Neural cell (in vitro differentiated cells): ENCODE data around the gene RTBDN. TPM values are rescaled to one million over a fixed set of nuclear protein-coding genes. Genes with fewer than 3 reads are reported as not detected.

Experiments
- H2AFZ ChIP-seq: fragments of 200-600, 300-800 bp; sonication (generic), shearing (Covaris generic); 2 replicates; pipeline ENCODE4 v1.6.0; 2014; ENCODE audit warnings: low read depth, mild to moderate bottlenecking, antibody characterized with exemption, low read length, moderate library complexity
- H3F3A ChIP-seq: fragments of 200-600 bp; shearing (Covaris generic); 2 replicates; pipeline ENCODE4 v1.6.1; 2016; ENCODE audit warnings: mild to moderate bottlenecking, moderate library complexity, mixed read lengths, antibody characterized with exemption, low read length; ENCODE audit not compliant: insufficient read depth, poor library complexity, severe bottlenecking
- H3K27ac ChIP-seq: fragments of 200-600, 300-800 bp; sonication (generic), shearing (Covaris generic); 2 replicates; pipeline ENCODE4 v1.5.1; 2014; ENCODE audit warnings: mild to moderate bottlenecking, low read length, moderate library complexity
- H3K27me3 ChIP-seq: fragments of 300-800, 200-600 bp; sonication (generic), shearing (Covaris generic); 2 replicates; pipeline ENCODE4 v1.6.0; 2014; ENCODE audit warnings: mild to moderate bottlenecking, low read depth, low read length, moderate library complexity; ENCODE audit not compliant: insufficient read depth
- H3K36me3 ChIP-seq: fragments of 300-800, 200-600 bp; sonication (generic), shearing (Covaris generic); 2 replicates; pipeline ENCODE4 v1.5.1; 2014; ENCODE audit warnings: mild to moderate bottlenecking, antibody characterized with exemption, low read length, moderate library complexity; ENCODE audit not compliant: insufficient read depth
- H3K4me2 ChIP-seq: fragments of 300-800, 200-600 bp; sonication (generic), shearing (Covaris generic); 2 replicates; pipeline ENCODE4 v1.6.0; 2014; ENCODE audit warnings: mild to moderate bottlenecking, low read length
- H3K4me3 ChIP-seq: fragments of 300-800, 200-600 bp; sonication (generic), shearing (Covaris generic); 2 replicates; pipeline ENCODE4 v1.5.1; 2014; ENCODE audit warnings: mild to moderate bottlenecking, low read length, moderate library complexity
- H3K79me2 ChIP-seq: fragments of 200-600 bp; shearing (Covaris generic); replicated peaks from 2 replicates; pipeline ENCODE4 v1.6.0; 2014; ENCODE audit warnings: mild to moderate bottlenecking, low read length, moderate library complexity; ENCODE audit not compliant: insufficient read depth
- H3K9ac ChIP-seq: fragments of 300-800, 200-600 bp; sonication (generic), shearing (Covaris generic); 2 replicates; pipeline ENCODE4 v1.6.1; 2016; ENCODE audit warnings: mild to moderate bottlenecking, low read length, mixed read lengths
- H3K9me2 ChIP-seq: fragments of 200-600 bp; shearing (Covaris generic); 2 replicates; pipeline ENCODE4 v1.6.1; 2016; ENCODE audit warnings: mild to moderate bottlenecking, low read length, mixed read lengths; ENCODE audit not compliant: insufficient read depth
- H3K9me3 ChIP-seq: fragments of 200-600, 300-800 bp; sonication (generic), shearing (Covaris generic); 2 replicates; pipeline ENCODE4 v1.6.1; 2016; ENCODE audit warnings: mild to moderate bottlenecking, mixed run types, low read length, moderate library complexity, mixed read lengths
- H4K20me1 ChIP-seq: fragments of 200-600 bp; shearing (Covaris generic); 2 replicates; pipeline ENCODE4 v1.6.1; 2016; ENCODE audit warnings: mild to moderate bottlenecking, mixed run types; ENCODE audit not compliant: insufficient read depth
- EP300 ChIP-seq: fragments of 450-650 bp; conservative IDR thresholded peaks from 2 replicates; pipeline ENCODE4 v1.6.1; 2014; ENCODE audit warnings: antibody characterized with exemption, mild to moderate bottlenecking, moderate library complexity; ENCODE audit not compliant: poor library complexity, severe bottlenecking
- EZH2 ChIP-seq: fragments of 200-600, 300-800 bp; shearing (Covaris generic), sonication (generic); IDR thresholded peaks from 2 replicates; pipeline ENCODE4 v1.6.1; 2014; ENCODE audit warnings: antibody characterized with exemption, low read length, borderline replicate concordance, mild to moderate bottlenecking; ENCODE audit not compliant: insufficient read depth, poor library complexity, severe bottlenecking
- MXI1 ChIP-seq: fragments of 450-650 bp; conservative IDR thresholded peaks from 2 replicates; pipeline ENCODE4 v1.6.1; 2014; ENCODE audit warnings: antibody characterized with exemption, mild to moderate bottlenecking; ENCODE audit not compliant: poor library complexity, severe bottlenecking
- POLR2AphosphoS5 ChIP-seq: IDR thresholded peaks from 2 replicates; pipeline ENCODE4 v1.6.1; 2012
- RAD21 ChIP-seq: fragments of 450-650 bp; conservative IDR thresholded peaks from 2 replicates; pipeline ENCODE4 v1.6.1; 2014; ENCODE audit warnings: antibody characterized with exemption, mild to moderate bottlenecking, moderate library complexity
- SMC3 ChIP-seq: fragments of 450-650 bp; conservative IDR thresholded peaks from 2 replicates; pipeline ENCODE4 v1.6.1; 2014; ENCODE audit warnings: antibody characterized with exemption, mild to moderate bottlenecking, moderate library complexity; ENCODE audit not compliant: poor library complexity
- TAF1 ChIP-seq: IDR thresholded peaks from 2 replicates; pipeline ENCODE4 v1.6.1; 2012; ENCODE audit warnings: low read depth
- polyA plus RNA-seq: library from polyadenylated mRNA; depleted of rRNA; stranded (reverse); fragments of >200 nt; gene quantifications from 2 replicates; pipeline ENCODE4 v1.2.3, GENCODE V29; 2014
- TF ChIP-seq, protein P1 (sequence below): fragments of 450-650 bp; IDR thresholded peaks from 2 replicates; pipeline ENCODE4 v1.5.1; 2014; ENCODE audit warnings: antibody characterized with exemption, mild to moderate bottlenecking, moderate library complexity; ENCODE audit not compliant: poor library complexity, severe bottlenecking
- TF ChIP-seq, protein P2 (sequence below): IDR thresholded peaks from 2 replicates; pipeline ENCODE4 v1.6.1; 2012; ENCODE audit warnings: borderline replicate concordance

RTBDN gene
- polyA plus RNA-seq, 1 donor from 2014 or later = not detected

DNA sequence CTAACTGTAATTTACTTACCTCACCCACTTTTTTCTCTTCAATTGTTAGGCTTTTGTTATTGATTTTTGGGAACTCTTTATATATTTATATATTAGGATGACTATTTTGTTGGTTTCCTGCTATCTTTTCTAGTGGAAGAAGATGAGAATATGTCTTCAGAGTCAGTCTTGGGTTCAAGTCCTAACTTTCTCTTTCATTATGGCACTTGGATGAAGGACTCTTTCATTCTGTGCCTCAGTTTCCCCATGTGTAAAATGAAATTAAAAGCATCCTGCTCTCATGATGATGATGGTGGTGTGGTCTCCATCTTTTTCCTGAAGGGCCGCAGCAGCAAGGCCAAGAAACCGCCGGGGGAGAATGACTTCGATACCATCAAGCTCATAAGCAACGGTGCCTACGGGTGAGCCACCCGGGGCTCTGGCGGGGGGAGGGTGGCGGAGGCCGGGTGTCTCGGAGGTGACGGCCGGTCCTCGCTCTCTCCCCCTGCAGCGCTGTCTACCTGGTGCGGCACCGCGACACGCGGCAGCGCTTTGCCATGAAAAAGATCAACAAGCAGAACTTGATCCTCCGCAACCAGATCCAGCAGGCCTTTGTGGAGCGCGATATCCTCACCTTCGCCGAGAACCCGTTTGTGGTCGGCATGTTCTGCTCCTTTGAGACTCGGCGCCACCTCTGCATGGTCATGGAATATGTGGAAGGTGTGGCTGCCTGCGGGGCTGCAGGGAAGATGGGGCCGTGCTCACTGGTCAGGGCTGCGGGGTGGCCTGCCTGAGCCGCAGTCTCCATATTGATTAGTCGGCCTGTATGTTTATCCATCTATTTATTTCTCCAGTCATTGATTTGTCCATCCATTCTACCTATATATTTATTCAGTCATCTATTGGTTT lies 23.9 kb upstream of the RTBDN start:
- H3K36me3 ChIP-seq = peaks cover 4% of the 10 kb centered on the region
- no peaks in the 10 kb centered on the region for H4K20me1 ChIP-seq
- H3K9me3 ChIP-seq = no peaks in the 10 kb centered on the region
- no peak for TF ChIP-seq POLR2AphosphoS5
- no peaks in the 10 kb centered on the region for H3K79me2 ChIP-seq
- H3F3A ChIP-seq = no peaks in the 10 kb centered on the region
- H3K4me3 ChIP-seq = no peak overlapping the region
- H3K9ac ChIP-seq = no peak overlapping the region
- no peak overlapping the region for H2AFZ ChIP-seq
- H3K4me2 ChIP-seq = no peak overlapping the region
- no peaks in the 10 kb centered on the region for H3K27me3 ChIP-seq
- no peaks in the 10 kb centered on the region for H3K9me2 ChIP-seq
- H3K27ac ChIP-seq = no peak overlapping the region

DNA sequence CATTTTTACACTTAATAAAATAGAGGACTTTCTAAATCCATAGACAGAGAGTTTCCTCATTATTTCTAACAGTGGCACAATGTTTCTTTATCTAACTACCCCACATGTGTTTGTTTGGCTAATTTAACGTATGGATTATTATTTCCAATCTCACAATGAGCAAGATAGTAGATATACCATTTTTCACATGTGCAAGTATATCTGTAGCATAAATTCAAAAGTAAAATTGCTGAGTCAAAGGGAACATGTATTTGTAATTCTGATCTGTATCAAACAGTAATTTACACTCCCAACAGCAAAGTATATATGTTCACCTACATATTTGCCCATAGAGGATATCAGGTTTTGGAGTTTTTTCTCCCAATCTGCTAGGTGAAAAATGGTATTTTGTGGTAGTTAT lies 22.3 kb upstream of the RTBDN start:
- H3K9me3 ChIP-seq = no peaks in the 10 kb centered on the region
- H4K20me1 ChIP-seq = no peaks in the 10 kb centered on the region
- H3K9ac ChIP-seq = no peak overlapping the region
- H3K27ac ChIP-seq = no peak overlapping the region
- no peaks in the 10 kb centered on the region for H3K27me3 ChIP-seq
- H3K36me3 ChIP-seq = peaks cover 11% of the 10 kb centered on the region
- no peak overlapping the region for H2AFZ ChIP-seq
- H3K79me2 ChIP-seq = no peaks in the 10 kb centered on the region
- no peaks in the 10 kb centered on the region for H3F3A ChIP-seq
- no peak overlapping the region for H3K4me2 ChIP-seq
- H3K4me3 ChIP-seq = no peak overlapping the region
- TF ChIP-seq POLR2AphosphoS5 = no peak
- no peak for TF ChIP-seq RAD21
- TF ChIP-seq, protein P1, sequence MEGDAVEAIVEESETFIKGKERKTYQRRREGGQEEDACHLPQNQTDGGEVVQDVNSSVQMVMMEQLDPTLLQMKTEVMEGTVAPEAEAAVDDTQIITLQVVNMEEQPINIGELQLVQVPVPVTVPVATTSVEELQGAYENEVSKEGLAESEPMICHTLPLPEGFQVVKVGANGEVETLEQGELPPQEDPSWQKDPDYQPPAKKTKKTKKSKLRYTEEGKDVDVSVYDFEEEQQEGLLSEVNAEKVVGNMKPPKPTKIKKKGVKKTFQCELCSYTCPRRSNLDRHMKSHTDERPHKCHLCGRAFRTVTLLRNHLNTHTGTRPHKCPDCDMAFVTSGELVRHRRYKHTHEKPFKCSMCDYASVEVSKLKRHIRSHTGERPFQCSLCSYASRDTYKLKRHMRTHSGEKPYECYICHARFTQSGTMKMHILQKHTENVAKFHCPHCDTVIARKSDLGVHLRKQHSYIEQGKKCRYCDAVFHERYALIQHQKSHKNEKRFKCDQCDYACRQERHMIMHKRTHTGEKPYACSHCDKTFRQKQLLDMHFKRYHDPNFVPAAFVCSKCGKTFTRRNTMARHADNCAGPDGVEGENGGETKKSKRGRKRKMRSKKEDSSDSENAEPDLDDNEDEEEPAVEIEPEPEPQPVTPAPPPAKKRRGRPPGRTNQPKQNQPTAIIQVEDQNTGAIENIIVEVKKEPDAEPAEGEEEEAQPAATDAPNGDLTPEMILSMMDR = no peak
- TF ChIP-seq EZH2 = no peak
- no peak for TF ChIP-seq MXI1
- no peak for TF ChIP-seq SMC3
- TF ChIP-seq EP300 = no peak
- no peak for TF ChIP-seq TAF1
- TF ChIP-seq, protein P2, sequence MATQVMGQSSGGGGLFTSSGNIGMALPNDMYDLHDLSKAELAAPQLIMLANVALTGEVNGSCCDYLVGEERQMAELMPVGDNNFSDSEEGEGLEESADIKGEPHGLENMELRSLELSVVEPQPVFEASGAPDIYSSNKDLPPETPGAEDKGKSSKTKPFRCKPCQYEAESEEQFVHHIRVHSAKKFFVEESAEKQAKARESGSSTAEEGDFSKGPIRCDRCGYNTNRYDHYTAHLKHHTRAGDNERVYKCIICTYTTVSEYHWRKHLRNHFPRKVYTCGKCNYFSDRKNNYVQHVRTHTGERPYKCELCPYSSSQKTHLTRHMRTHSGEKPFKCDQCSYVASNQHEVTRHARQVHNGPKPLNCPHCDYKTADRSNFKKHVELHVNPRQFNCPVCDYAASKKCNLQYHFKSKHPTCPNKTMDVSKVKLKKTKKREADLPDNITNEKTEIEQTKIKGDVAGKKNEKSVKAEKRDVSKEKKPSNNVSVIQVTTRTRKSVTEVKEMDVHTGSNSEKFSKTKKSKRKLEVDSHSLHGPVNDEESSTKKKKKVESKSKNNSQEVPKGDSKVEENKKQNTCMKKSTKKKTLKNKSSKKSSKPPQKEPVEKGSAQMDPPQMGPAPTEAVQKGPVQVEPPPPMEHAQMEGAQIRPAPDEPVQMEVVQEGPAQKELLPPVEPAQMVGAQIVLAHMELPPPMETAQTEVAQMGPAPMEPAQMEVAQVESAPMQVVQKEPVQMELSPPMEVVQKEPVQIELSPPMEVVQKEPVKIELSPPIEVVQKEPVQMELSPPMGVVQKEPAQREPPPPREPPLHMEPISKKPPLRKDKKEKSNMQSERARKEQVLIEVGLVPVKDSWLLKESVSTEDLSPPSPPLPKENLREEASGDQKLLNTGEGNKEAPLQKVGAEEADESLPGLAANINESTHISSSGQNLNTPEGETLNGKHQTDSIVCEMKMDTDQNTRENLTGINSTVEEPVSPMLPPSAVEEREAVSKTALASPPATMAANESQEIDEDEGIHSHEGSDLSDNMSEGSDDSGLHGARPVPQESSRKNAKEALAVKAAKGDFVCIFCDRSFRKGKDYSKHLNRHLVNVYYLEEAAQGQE = no peak
- H3K9me2 ChIP-seq = no peaks in the 10 kb centered on the region
